Fibroblast of villous mesenchyme (primary cell): Measurements from ENCODE around the gene BRF1. TPM values are rescaled to one million over a fixed set of nuclear protein-coding genes. Genes with fewer than 3 reads are reported as not detected.
"Not testable (repeated sequence)": the region's sequence is repeated elsewhere in the genome, so short reads cannot be mapped to it uniquely, and the experiment has no call there.

Experiments used
- DNase-seq: peaks from one replicate; pipeline ENCODE4 v3.0.0-alpha.2; 2010; ENCODE audit warnings: low read depth
- H3K4me3 ChIP-seq: 2 replicates; pipeline ENCODE4 v1.5.1; 2011; ENCODE audit warnings: low read depth, mild to moderate bottlenecking, low read length
- CTCF ChIP-seq: IDR thresholded peaks from 2 replicates; pipeline ENCODE4 v1.5.1; 2012; ENCODE audit warnings: low read depth, mild to moderate bottlenecking, low read length; ENCODE audit not compliant: insufficient read depth
- total RNA-seq: library from RNA; depleted of rRNA; stranded (reverse); fragments of >200 nt; gene quantifications from 2 replicates; pipeline ENCODE4 v1.2.3, GENCODE V29; 2012

The BRF1 gene
- total RNA-seq, 1 donor: 32.8 TPM

GRCh38 chr14:105336477-105337287, 35.9 kb upstream of the BRF1 start:
- DNase-seq: no peak
- H3K4me3 ChIP-seq: no peak overlapping the region
- no peak for TF ChIP-seq CTCF

- no peak for TF ChIP-seq CTCF
- no peak for DNase-seq
- no peak overlapping the region for H3K4me3 ChIP-seq
These were observed 35.1 kb upstream of the BRF1 start for GRCh38 chr14:105335735-105336476.

GRCh38 chr14:105335231-105335542, 34.4 kb upstream of the BRF1 start:
- DNase-seq, H3K4me3 ChIP-seq: not testable (repeated sequence)

- DNase-seq: no peak
- no peak overlapping the region for H3K4me3 ChIP-seq
- TF ChIP-seq CTCF: no peak
These were observed 33.8 kb upstream of the BRF1 start for GRCh38 chr14:105334383-105335230.

GRCh38 chr14:105333613-105334364, 33.0 kb upstream of the BRF1 start:
- DNase-seq: no peak
- no peak for TF ChIP-seq CTCF

GRCh38 chr14:105333020-105333490, 32.3 kb upstream of the BRF1 start:
- DNase-seq: no peak
- no peak overlapping the region for H3K4me3 ChIP-seq
- TF ChIP-seq CTCF: no peak

More at GRCh38 chr14:105333613-105334364, 33.0 kb upstream of the BRF1 start:
- no peak overlapping the region for H3K4me3 ChIP-seq
